OCI-LY3 (cell line): ENCODE measurements around the gene ADD2.

Experiments
- H2AFZ ChIP-seq: fragments of 200-600, 300-600 bp; shearing (Covaris generic); 2 replicates; pipeline ENCODE4 v1.6.0; 2014; ENCODE audit warnings: antibody characterized with exemption, low read depth, low read length
- H3K27ac ChIP-seq: fragments of 200-600, 300-600 bp; sonication (generic); 2 replicates; pipeline ENCODE4 v1.5.1; 2014; ENCODE audit warnings: mild to moderate bottlenecking, low read length, moderate library complexity, mixed read lengths
- H3K27me3 ChIP-seq: fragments of 200-600, 300-600 bp; sonication (generic); 2 replicates; pipeline ENCODE4 v1.6.1; 2014; ENCODE audit warnings: low read depth, low read length, mixed read lengths
- H3K36me3 ChIP-seq: fragments of 200-600, 300-600 bp; sonication (generic); replicated peaks from 2 replicates; pipeline ENCODE3; 2014; ENCODE audit warnings: low read depth, low read length, mixed read lengths
- H3K4me1 ChIP-seq: fragments of 300-600, 200-600 bp; sonication (generic); 2 replicates; pipeline ENCODE4 v1.6.1; 2014; ENCODE audit warnings: low read length, mixed read lengths
- H3K4me2 ChIP-seq: fragments of 200-600, 300-600 bp; sonication (generic); 2 replicates; pipeline ENCODE4 v1.6.1; 2014; ENCODE audit warnings: low read length, mixed read lengths
- H3K4me3 ChIP-seq: fragments of 300-600, 200-600 bp; sonication (generic); 2 replicates; pipeline ENCODE4 v1.5.1; 2014; ENCODE audit warnings: antibody characterized with exemption, mild to moderate bottlenecking, low read length, moderate library complexity
- H3K79me2 ChIP-seq: fragments of 300-600, 200-600 bp; shearing (Covaris generic); 2 replicates; pipeline ENCODE4 v1.6.1; 2014; ENCODE audit warnings: mild to moderate bottlenecking, low read length, mixed read lengths
- H3K9ac ChIP-seq: fragments of 300-600, 200-600 bp; shearing (Covaris generic); 2 replicates; pipeline ENCODE4 v1.6.0; 2014; ENCODE audit warnings: mild to moderate bottlenecking, low read length, moderate library complexity
- H3K9me3 ChIP-seq: fragments of 200-600, 300-600 bp; shearing (Covaris generic); 2 replicates; pipeline ENCODE4 v1.6.1; 2014; ENCODE audit warnings: low read length, mixed read lengths; ENCODE audit not compliant: insufficient read depth
- H4K20me1 ChIP-seq: fragments of 200-600, 300-600 bp; sonication (generic); 2 replicates; pipeline ENCODE4 v1.6.1; 2016; ENCODE audit warnings: low read length, mixed read lengths; ENCODE audit not compliant: insufficient read depth
- EZH2phosphoT487 ChIP-seq: fragments of 200-600 bp; shearing (Covaris generic); IDR thresholded peaks from 2 replicates; pipeline ENCODE4 v1.6.1; 2018; ENCODE audit warnings: antibody characterized with exemption, mixed run types, low read depth
- TF ChIP-seq, protein P1 (sequence below): fragments of 200-600, 300-600 bp; sonication (generic); IDR thresholded peaks from 2 replicates; pipeline ENCODE4 v1.5.1; 2014; ENCODE audit warnings: antibody characterized with exemption, low read length, low read depth

ADD2 gene

DNA sequence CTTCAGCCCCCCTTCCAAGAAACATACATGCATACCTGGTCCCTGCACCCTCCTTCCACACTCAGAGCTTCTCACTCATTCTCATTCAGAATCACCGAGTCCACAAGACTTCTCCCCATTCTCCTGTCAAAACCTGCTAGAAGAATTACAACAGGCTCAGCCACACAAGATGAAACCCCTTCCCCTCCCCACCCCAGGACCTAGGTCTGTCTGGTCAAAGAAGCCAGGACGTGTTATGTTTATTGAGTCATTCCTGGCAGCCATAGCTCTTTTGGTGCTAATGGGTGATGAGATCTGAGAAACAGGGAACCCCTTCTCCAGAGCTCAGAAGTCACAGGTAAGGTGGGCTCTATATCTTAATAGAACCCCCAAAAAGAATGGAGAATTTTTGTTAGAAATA lies 1.4 kb upstream of the ADD2 start:
- Histone ChIP-seq H3K79me2 (no peaks in the 10 kb centered on the region), H2AFZ (no peak overlapping the region), H3K4me3 (no peak overlapping the region), H3K4me2 (no peak overlapping the region), H3K27me3 (peaks cover 25% of the 10 kb centered on the region), H3K27ac (no peak overlapping the region), H3K9me3 (0 out of 2 replicates have a peak, but pooled peaks cover 3% of the 10 kb centered on the region), H3K36me3 (no peaks in the 10 kb centered on the region), H3K4me1 (peaks cover 11% of the 10 kb centered on the region), H4K20me1 (no peaks in the 10 kb centered on the region), H3K9ac (no peak overlapping the region)
- TF ChIP-seq, protein P1, sequence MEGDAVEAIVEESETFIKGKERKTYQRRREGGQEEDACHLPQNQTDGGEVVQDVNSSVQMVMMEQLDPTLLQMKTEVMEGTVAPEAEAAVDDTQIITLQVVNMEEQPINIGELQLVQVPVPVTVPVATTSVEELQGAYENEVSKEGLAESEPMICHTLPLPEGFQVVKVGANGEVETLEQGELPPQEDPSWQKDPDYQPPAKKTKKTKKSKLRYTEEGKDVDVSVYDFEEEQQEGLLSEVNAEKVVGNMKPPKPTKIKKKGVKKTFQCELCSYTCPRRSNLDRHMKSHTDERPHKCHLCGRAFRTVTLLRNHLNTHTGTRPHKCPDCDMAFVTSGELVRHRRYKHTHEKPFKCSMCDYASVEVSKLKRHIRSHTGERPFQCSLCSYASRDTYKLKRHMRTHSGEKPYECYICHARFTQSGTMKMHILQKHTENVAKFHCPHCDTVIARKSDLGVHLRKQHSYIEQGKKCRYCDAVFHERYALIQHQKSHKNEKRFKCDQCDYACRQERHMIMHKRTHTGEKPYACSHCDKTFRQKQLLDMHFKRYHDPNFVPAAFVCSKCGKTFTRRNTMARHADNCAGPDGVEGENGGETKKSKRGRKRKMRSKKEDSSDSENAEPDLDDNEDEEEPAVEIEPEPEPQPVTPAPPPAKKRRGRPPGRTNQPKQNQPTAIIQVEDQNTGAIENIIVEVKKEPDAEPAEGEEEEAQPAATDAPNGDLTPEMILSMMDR, result no peak
- no peak for TF ChIP-seq EZH2phosphoT487

DNA sequence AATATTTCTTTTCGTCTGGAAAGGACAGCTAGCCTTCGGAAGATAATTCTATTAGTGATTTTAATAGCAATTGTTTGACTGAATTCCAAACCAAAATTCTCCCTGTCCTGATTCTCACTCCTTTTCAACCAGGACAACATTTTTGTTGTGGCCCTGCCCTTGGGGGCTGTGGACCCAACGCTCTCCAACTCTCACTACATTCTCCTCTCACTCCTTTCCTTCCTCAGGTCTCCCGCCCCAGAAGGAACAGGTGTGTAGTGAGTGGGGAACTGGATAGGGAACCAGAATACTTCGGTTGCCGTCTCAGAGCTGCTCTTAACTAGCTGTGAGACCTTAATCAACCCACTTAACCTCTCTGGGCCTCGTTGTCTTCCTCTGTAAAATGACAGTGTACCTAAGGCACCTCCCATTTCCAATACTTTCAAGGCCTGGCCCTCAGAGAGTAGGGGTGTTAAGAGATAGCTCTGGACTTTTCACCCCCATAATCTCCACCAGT lies 638 bp upstream of the ADD2 start:
- Histone ChIP-seq H3K27ac (no peak overlapping the region), H3K36me3 (no peaks in the 10 kb centered on the region), H2AFZ (no peak overlapping the region), H3K4me2 (no peak overlapping the region), H4K20me1 (no peaks in the 10 kb centered on the region), H3K27me3 (peaks cover 17% of the 10 kb centered on the region), H3K79me2 (no peaks in the 10 kb centered on the region), H3K4me3 (no peak overlapping the region), H3K9ac (no peak overlapping the region), H3K4me1 (peaks cover 11% of the 10 kb centered on the region), H3K9me3 (no peaks in the 10 kb centered on the region)
- TF ChIP-seq EZH2phosphoT487, result no peak
- TF ChIP-seq, protein P1, result no peak

DNA sequence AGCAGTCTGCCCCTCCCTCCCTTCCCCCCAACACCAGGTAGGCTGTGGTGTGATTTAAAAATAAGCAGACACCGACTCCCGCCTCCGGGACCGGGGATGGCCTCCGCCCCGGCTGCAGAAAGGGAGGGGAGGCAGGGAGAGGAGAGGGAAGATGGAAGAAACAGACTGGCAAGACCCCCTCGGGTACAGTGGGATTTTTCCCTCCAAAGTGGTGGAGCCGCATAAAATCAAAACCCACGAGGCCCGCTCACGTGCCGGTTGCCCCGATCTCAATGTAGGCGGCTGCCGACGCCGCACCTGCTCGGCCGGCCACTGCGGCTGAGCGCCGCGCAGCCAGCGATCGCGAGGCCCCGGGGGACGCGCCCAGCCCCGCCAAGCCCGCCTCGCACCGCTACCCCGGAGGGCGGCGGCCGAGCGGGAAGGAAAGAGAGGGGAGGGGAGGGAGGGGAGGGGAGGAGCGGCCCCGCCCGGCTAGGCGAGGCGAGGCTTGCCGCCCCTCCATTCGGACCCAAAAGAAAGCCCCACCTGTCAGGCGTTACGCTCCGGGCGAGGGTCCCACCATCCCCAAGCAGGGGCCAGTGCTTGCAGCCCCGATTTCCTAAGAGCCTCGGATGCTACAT lies 811 bp downstream of the ADD2 start:
- H3K9ac ChIP-seq, result no peak overlapping the region
- TF ChIP-seq, protein P1, result no peak
- no peak for TF ChIP-seq EZH2phosphoT487
- H3K9me3 ChIP-seq, result no peaks in the 10 kb centered on the region
- H2AFZ ChIP-seq, result no peak overlapping the region
- H3K79me2 ChIP-seq, result no peaks in the 10 kb centered on the region
- H3K36me3 ChIP-seq, result no peaks in the 10 kb centered on the region
- peaks cover 5% of the 10 kb centered on the region; the same call in 1 of the 2 replicates for H3K27me3 ChIP-seq
- peaks cover 11% of the 10 kb centered on the region for H3K4me1 ChIP-seq
- no peak overlapping the region for H3K4me2 ChIP-seq
- H4K20me1 ChIP-seq, result no peaks in the 10 kb centered on the region
- H3K27ac ChIP-seq, result no peak overlapping the region
- no peak overlapping the region for H3K4me3 ChIP-seq

DNA sequence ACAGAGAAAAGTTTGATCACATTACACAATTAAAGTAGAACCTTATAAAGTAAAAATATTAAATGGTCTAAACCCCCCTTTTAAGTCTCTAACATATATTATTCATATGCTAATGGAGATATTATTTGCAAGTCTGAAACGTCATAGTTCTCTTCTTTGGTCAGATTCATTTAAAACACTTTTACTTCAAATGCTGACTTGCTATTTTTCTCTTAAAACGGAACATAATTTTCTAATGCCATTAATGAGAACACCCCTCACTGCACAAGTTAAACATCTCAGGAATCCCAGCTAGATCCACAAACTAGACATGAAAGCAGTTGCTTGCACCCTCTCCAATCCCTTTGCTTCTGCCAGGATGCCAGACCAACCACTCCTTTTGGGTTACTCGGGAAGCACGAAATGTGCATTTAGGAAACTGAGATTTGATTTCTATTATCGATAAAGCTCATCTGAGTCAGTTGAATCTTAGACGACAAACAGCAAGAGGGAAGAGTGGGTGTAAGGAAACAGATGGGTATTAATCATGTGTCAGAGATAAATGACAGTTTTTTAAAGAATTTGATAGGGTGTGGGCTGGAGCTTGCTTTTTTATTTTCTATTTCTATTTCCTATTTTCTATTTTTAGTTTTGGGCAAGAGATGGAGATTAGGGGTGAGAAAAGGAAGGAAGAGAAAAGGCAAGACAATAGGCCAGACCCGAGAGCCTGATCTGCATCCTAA lies 1.5 kb downstream of the ADD2 start:
- Histone ChIP-seq H3K9ac (no peak overlapping the region), H3K4me3 (no peak overlapping the region), H3K36me3 (no peaks in the 10 kb centered on the region), H3K9me3 (no peaks in the 10 kb centered on the region), H3K27ac (no peak overlapping the region), H3K79me2 (no peaks in the 10 kb centered on the region), H2AFZ (no peak overlapping the region), H3K4me1 (peaks cover 7% of the 10 kb centered on the region), H3K27me3 (peaks cover 3% of the 10 kb centered on the region; the same call in 1 of the 2 replicates), H3K4me2 (no peak overlapping the region), H4K20me1 (no peaks in the 10 kb centered on the region)
- TF ChIP-seq, protein P1, result no peak
- no peak for TF ChIP-seq EZH2phosphoT487
